ENCODE results near the gene CRACR2A.

GRCh38 chr12:3629057-3629830 is 123.7 kb downstream of the CRACR2A start:
- no peak for TF ChIP-seq POLR2A (IDR thresholded peaks at IDR 0.05; ENCODE audit: extremely low read depth, insufficient read length)
- TF ChIP-seq, protein P1, sequence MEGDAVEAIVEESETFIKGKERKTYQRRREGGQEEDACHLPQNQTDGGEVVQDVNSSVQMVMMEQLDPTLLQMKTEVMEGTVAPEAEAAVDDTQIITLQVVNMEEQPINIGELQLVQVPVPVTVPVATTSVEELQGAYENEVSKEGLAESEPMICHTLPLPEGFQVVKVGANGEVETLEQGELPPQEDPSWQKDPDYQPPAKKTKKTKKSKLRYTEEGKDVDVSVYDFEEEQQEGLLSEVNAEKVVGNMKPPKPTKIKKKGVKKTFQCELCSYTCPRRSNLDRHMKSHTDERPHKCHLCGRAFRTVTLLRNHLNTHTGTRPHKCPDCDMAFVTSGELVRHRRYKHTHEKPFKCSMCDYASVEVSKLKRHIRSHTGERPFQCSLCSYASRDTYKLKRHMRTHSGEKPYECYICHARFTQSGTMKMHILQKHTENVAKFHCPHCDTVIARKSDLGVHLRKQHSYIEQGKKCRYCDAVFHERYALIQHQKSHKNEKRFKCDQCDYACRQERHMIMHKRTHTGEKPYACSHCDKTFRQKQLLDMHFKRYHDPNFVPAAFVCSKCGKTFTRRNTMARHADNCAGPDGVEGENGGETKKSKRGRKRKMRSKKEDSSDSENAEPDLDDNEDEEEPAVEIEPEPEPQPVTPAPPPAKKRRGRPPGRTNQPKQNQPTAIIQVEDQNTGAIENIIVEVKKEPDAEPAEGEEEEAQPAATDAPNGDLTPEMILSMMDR (IDR thresholded peaks at IDR 0.05; ENCODE audit: low read depth, low read length): no peak
- TF ChIP-seq MAX (IDR thresholded peaks at IDR 0.05; ENCODE audit: low read depth, low read length): no peak

Measured in NB4 (cell line).